ENCODE measurements around the gene DDX11.
"Not testable (repeated sequence)": the region's sequence is repeated elsewhere in the genome, so short reads cannot be mapped to it uniquely, and the experiment has no call there.

GRCh38 chr12:31077998-31078397 lies 4.3 kb downstream of the DDX11 start:
- TF ChIP-seq, protein P1, sequence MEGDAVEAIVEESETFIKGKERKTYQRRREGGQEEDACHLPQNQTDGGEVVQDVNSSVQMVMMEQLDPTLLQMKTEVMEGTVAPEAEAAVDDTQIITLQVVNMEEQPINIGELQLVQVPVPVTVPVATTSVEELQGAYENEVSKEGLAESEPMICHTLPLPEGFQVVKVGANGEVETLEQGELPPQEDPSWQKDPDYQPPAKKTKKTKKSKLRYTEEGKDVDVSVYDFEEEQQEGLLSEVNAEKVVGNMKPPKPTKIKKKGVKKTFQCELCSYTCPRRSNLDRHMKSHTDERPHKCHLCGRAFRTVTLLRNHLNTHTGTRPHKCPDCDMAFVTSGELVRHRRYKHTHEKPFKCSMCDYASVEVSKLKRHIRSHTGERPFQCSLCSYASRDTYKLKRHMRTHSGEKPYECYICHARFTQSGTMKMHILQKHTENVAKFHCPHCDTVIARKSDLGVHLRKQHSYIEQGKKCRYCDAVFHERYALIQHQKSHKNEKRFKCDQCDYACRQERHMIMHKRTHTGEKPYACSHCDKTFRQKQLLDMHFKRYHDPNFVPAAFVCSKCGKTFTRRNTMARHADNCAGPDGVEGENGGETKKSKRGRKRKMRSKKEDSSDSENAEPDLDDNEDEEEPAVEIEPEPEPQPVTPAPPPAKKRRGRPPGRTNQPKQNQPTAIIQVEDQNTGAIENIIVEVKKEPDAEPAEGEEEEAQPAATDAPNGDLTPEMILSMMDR (IDR thresholded peaks at IDR 0.05; ENCODE audit: low read length), result not testable (repeated sequence)
- not testable (repeated sequence) for TF ChIP-seq EZH2phosphoT487 (IDR thresholded peaks at IDR 0.05; ENCODE audit: low read length)

Data from MM.1S (cell line).